ENCODE results near the gene NTNG1.

NTNG1 gene

GRCh38 chr1:107499139-107499744, 358.4 kb downstream of the NTNG1 start:
- TF ChIP-seq, protein P1, sequence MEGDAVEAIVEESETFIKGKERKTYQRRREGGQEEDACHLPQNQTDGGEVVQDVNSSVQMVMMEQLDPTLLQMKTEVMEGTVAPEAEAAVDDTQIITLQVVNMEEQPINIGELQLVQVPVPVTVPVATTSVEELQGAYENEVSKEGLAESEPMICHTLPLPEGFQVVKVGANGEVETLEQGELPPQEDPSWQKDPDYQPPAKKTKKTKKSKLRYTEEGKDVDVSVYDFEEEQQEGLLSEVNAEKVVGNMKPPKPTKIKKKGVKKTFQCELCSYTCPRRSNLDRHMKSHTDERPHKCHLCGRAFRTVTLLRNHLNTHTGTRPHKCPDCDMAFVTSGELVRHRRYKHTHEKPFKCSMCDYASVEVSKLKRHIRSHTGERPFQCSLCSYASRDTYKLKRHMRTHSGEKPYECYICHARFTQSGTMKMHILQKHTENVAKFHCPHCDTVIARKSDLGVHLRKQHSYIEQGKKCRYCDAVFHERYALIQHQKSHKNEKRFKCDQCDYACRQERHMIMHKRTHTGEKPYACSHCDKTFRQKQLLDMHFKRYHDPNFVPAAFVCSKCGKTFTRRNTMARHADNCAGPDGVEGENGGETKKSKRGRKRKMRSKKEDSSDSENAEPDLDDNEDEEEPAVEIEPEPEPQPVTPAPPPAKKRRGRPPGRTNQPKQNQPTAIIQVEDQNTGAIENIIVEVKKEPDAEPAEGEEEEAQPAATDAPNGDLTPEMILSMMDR (IDR thresholded peaks at IDR 0.05; ENCODE audit: low read depth, low read length, missing control alignments): no peak
- no peak overlapping the region for H3K4me3 ChIP-seq (replicated peaks; ENCODE audit: low read depth, low read length)
- no peak for DNase-seq (ENCODE audit: extremely low read depth, low read depth)

DNA sequence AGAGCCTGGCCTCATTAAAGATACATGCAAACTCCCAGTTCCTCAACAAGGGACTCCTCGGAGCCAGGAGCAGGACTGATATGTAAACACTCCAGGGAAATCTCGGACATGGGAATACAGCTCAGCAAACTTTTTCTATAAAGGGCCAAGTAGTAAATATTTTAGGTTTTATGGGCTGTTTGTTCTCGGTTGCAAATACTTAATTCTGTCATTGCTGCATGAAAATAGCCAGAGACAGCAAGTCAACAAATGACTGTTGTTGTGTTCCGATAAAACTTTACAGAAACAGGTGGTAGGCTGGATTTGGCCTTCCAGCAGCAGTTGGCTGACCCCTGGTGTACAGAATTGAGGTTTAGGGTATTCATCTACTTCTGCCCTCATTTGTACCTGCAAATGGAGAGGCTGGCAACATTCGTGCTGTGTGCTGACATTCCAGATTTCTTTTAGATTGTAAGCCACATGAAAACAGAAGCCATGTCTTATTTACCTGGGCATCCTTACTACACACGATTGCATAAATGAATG, 360.3 kb downstream of the NTNG1 start:
- DNase-seq (ENCODE audit: extremely low read depth, low read depth): no peak

DNA sequence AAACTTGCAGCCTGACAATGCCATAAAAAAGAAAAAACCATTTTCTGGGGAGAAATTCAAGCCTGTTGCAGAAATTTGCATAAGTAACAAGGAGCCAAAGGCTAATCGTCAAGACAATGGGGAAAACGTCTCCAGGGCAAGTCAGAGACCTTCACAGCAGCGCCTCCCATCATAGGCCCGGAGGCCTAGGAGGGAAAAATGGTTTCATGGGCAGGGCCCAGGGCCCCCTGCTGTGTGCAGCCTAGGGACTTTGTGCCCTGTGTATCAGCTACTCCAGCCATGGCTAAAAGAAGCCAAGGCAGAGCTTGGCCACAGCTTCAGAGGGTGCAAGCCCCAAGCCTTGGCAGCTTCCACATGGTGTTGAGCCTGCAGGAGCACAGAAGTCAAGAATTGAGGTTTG, 369.5 kb downstream of the NTNG1 start:
- TF ChIP-seq, protein P1 (IDR thresholded peaks at IDR 0.05; ENCODE audit: low read depth, low read length, missing control alignments): no peak
- H3K4me3 ChIP-seq (replicated peaks; ENCODE audit: low read depth, low read length): no peak overlapping the region

More for the DNA sequence above, 360.3 kb downstream of the NTNG1 start:
- H3K4me3 ChIP-seq (replicated peaks; ENCODE audit: low read depth, low read length): no peak overlapping the region
- TF ChIP-seq, protein P1 (IDR thresholded peaks at IDR 0.05; ENCODE audit: low read depth, low read length, missing control alignments): no peak

DNA sequence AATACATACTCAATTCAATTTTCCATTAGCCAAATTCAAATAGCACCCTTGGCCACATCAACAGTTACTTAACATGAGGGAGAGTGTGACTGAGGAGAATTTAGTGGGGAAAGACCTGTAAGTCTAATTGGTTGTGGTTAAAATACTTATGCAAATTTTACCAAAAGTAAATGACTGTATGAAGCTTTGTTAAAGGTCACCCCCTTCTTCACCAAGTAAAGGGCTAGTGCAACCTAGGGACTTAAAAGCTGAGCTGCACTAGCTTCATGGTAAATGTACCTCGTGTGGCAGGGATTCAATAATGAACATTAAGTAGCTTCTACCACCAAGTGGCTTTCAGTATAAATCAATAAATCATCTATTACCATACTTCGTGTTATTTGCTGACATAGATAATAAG, 372.0 kb downstream of the NTNG1 start:
- no peak for DNase-seq (ENCODE audit: extremely low read depth, low read depth)
- TF ChIP-seq, protein P1 (IDR thresholded peaks at IDR 0.05; ENCODE audit: low read depth, low read length, missing control alignments): no peak
- H3K4me3 ChIP-seq (replicated peaks; ENCODE audit: low read depth, low read length): no peak overlapping the region

More for the DNA sequence above, 369.5 kb downstream of the NTNG1 start:
- DNase-seq (ENCODE audit: extremely low read depth, low read depth): no peak

- TF ChIP-seq, protein P1 (IDR thresholded peaks at IDR 0.05; ENCODE audit: low read depth, low read length, missing control alignments): no peak
- DNase-seq (ENCODE audit: extremely low read depth, low read depth): no peak
- no peak overlapping the region for H3K4me3 ChIP-seq (replicated peaks; ENCODE audit: low read depth, low read length)
Observed at GRCh38 chr1:107514841-107515240, 374.0 kb downstream of the NTNG1 start.

DNA sequence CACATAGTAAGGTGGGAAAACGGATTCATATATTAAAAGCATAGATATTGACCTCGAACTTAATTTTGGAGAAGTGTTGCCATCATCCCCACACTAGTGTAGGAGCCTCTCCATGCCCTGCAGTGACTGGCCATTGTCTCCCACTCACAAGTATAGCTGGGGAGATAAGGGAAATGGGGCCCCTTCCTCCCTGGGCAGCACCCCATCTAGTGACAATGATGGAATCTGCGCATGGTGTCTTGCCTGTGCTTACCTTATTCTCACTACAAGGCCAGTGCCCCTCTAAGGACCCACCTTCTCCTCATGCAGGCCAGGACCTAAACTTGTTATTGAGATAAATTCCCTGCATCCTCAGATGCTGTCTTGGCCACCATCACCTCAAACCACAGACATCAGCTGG, 374.9 kb downstream of the NTNG1 start:
- no peak for DNase-seq (ENCODE audit: extremely low read depth, low read depth)
- TF ChIP-seq, protein P1 (IDR thresholded peaks at IDR 0.05; ENCODE audit: low read depth, low read length, missing control alignments): no peak

DNA sequence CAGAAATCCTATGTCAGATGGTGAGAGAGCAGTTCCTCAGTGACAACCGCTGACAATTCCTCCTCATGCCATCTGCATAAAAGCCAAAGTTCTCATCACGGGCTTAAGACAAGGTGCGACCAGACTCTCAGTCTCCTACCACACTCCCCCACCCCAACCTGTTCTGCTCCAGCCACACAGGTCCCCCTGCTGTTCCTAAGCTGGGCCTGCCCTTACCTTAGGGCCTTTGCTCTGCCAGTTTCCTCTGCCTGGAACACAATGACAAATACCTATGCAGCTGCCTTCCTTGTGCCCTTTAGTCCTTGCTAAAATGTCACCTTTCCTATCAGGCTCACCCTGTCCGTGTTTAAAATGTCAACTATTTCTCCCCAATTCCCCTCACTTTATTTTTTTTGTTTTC, 382.2 kb downstream of the NTNG1 start:
- TF ChIP-seq, protein P1 (IDR thresholded peaks at IDR 0.05; ENCODE audit: low read depth, low read length, missing control alignments): no peak
- no peak overlapping the region for H3K4me3 ChIP-seq (replicated peaks; ENCODE audit: low read depth, low read length)
- no peak for DNase-seq (ENCODE audit: extremely low read depth, low read depth)

More for the DNA sequence above, 374.9 kb downstream of the NTNG1 start:
- H3K4me3 ChIP-seq (replicated peaks; ENCODE audit: low read depth, low read length): no peak overlapping the region
